Spleen (tissue), 11 donors: ENCODE data around the gene TFAM. TPM values are rescaled to one million over a fixed set of nuclear protein-coding genes. Genes with fewer than 3 reads are reported as not detected.

ENCODE experiments used
- DNase-seq: peaks from one replicate; pipeline ENCODE4 v3.0.0-alpha.2; 2020
- H3K27ac ChIP-seq, 8 donors: fragments of 200-600 bp; sonication (generic) in 7 of 8; 1 replicate in 4 of 8; 2 replicates in 4 of 8; pipeline versions ENCODE4 v1.5.0 to v1.8.0; 2016 to 2021; ENCODE audit warnings: inconsistent platforms in 4 of 8, mild to moderate bottlenecking in 4 of 8, moderate library complexity in 1 of 8
- H3K27me3 ChIP-seq, 7 donors: fragments of 200-600 bp; sonication (generic) in 6 of 7; replicated peaks in 1 of 7; 1 replicate in 4 of 7; 2 replicates in 3 of 7; pipeline versions ENCODE4 v1.5.0 to v1.8.0; 2016 to 2021; ENCODE audit warnings: inconsistent platforms in 3 of 7, mild to moderate bottlenecking in 1 of 7
- H3K36me3 ChIP-seq, 6 donors: fragments of 200-600 bp; sonication (generic) in 5 of 6; 1 replicate in 4 of 6; 2 replicates in 2 of 6; pipeline versions ENCODE4 v1.5.0 to v1.8.0; 2016 to 2021; ENCODE audit warnings: inconsistent platforms in 2 of 6
- H3K4me1 ChIP-seq, 6 donors: fragments of 200-600 bp; sonication (generic) in 5 of 6; 1 replicate in 3 of 6; 2 replicates in 3 of 6; pipeline versions ENCODE4 v1.5.0 to v1.8.0; 2016 to 2021; ENCODE audit warnings: inconsistent platforms in 3 of 6
- H3K4me3 ChIP-seq, 8 donors: fragments of 200-600 bp; sonication (generic) in 7 of 8; 1 replicate in 4 of 8; 2 replicates in 4 of 8; pipeline versions ENCODE4 v1.5.0 to v1.8.0; 2016 to 2021; ENCODE audit warnings: inconsistent platforms in 4 of 8, mild to moderate bottlenecking in 4 of 8, moderate library complexity in 2 of 8
- H3K9me3 ChIP-seq, 8 donors: fragments of 200-600 bp; sonication (generic) in 7 of 8; 1 replicate in 4 of 8; 2 replicates in 4 of 8; pipeline versions ENCODE4 v1.5.0 to v1.8.0; 2016 to 2021; ENCODE audit warnings: inconsistent platforms in 4 of 8
- CTCF ChIP-seq, 11 experiments: fragments of 200-600 bp in 7 of 11; fragments of 450-650 bp in 4 of 11; sonication (generic) in 4 of 11; IDR thresholded peaks in 8 of 11; conservative IDR thresholded peaks in 3 of 11; 1 replicate in 7 of 11; 2 replicates in 4 of 11; pipeline versions ENCODE4 v1.4.0 to v1.8.0; 2016 to 2021; ENCODE audit warnings: antibody characterized with exemption in 11 of 11, inconsistent platforms in 4 of 11, mild to moderate bottlenecking in 1 of 11
- POLR2A ChIP-seq, 3 donors: fragments of 450-650 bp; IDR thresholded peaks; one replicate each; pipeline ENCODE4 v1.5.1; 2017; ENCODE audit warnings: antibody characterized with exemption in 3 of 3, mild to moderate bottlenecking in 1 of 3
- POLR2AphosphoS5 ChIP-seq, 3 donors: sonication (generic); formaldehyde crosslinking; IDR thresholded peaks; one replicate each; pipeline ENCODE4 v1.5.1; 2017; ENCODE audit warnings: antibody characterized with exemption in 3 of 3
- WGBS, 5 donors: extraction: QIAGEN DNeasy Blood & Tissue Kit in 3 of 5; methylation state at CpG; one replicate each; pipeline versions ENCODE4 v1.1.5 to v1.1.7; 2013 to 2018; 5-methylcytosine and 5-hydroxymethylcytosine counted together
- intact Hi-C: fragments of 100-400 bp; cut with DNase I; formaldehyde crosslinking; loops from one replicate; pipeline ENCODE4 v1.15.0; 2023; ENCODE audit warnings: low total_unique reads
- polyA plus RNA-seq, 3 donors: library from polyadenylated mRNA; stranded (reverse); fragments of 200-250 nt; gene quantifications; one replicate each; pipeline ENCODE4 v1.2.1, GENCODE V29; 2013
- total RNA-seq, 7 donors: library from RNA; depleted of rRNA in 3 of 7; stranded (reverse); fragments of >200 nt in 3 of 7; fragmentation: NEBNext Ultra II Directional in 4 of 7; extraction: Animal tissue kit (Norgen Biotek cat#: 25700) in 4 of 7; gene quantifications; one replicate each; pipeline versions ENCODE4 v1.1.0 to v1.2.1, GENCODE V29; 2016 to 2021
- donor health status: healthy with polysubstance abuse.
- donor health status: DM: no; HTN: no; CAD: no; lungs with moderate emphysema.
- donor health status: DM: no; HTN: no; CAD: no.
- donor health status: Bipolar disorder and iron deficiency.
- donor health status: healthy.
- donor health status: DM: no; HTN: no; CAD: no.
- donor health status: DM: yes; HTN: yes; CAD: no.

The TFAM gene
- total and polyA plus RNA-seq, 10 donors: 7.6 to 39.2 (median 24.1) TPM

DNA sequence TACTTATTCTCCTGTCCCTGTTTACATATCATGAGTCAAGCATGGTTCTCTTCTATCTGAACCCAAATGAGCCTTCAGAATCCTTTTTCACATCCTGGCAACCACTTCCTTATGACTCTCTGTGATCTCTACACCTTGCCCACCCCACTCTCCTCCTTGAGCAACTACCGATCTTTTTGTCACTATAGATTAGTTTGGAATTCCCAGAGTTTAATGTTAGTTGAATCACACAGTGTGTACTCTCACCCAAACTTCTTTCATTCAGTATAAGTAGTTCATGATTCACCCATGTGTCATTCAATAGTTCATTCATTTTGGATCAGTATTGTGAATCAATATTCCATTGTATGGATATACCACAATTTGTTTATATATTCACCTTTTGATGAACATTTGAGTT lies 55.3 kb downstream of the TFAM start:
- intact Hi-C loops: no loop called here
- no peak overlapping the region for H3K4me3 ChIP-seq
- TF ChIP-seq POLR2AphosphoS5 (IDR thresholded peaks at IDR 0.05) (no peak), CTCF (IDR thresholded peaks at IDR 0.05 in 8 of 11, conservative IDR thresholded peaks at IDR 0.05 in 3 of 11) (no peak), POLR2A (IDR thresholded peaks at IDR 0.05) (no peak)
- no peak for DNase-seq
- peaks cover 0 to 5% (median 0%) of the 10 kb centered on the region in 8 donors for H3K9me3 ChIP-seq
- no peaks in the 10 kb centered on the region for H3K36me3 ChIP-seq
- 0 to 97% (median 0%) methylated on average over 1 of the region's 1 CpG for WGBS, 5 donors
- H3K4me1 ChIP-seq: peaks cover 0 to 7% (median 0%) of the 10 kb centered on the region in 6 donors
- H3K27ac ChIP-seq: no peak overlapping the region
- no peaks in the 10 kb centered on the region for H3K27me3 ChIP-seq

- TF ChIP-seq POLR2AphosphoS5 (IDR thresholded peaks at IDR 0.05) (no peak), CTCF (IDR thresholded peaks at IDR 0.05 in 8 of 11, conservative IDR thresholded peaks at IDR 0.05 in 3 of 11) (no peak), POLR2A (IDR thresholded peaks at IDR 0.05) (no peak)
- peaks cover 0 to 16% (median 6%) of the 10 kb centered on the region in 8 donors for H3K9me3 ChIP-seq
- H3K36me3 ChIP-seq: no peaks in the 10 kb centered on the region
- 48 to 86% (median 50%) methylated on average over 3 of the region's 3 CpGs for WGBS, 5 donors
- no peak for DNase-seq
- peaks cover 0 to 5% (median 0%) of the 10 kb centered on the region in 7 donors for H3K27me3 ChIP-seq
- H3K27ac ChIP-seq: no peak overlapping the region
- H3K4me1 ChIP-seq: no peaks in the 10 kb centered on the region
- H3K4me3 ChIP-seq: no peak overlapping the region
- intact Hi-C loops: no loop called here
Observed at GRCh38 chr10:58444321-58444720, 59.1 kb downstream of the TFAM start.

DNA sequence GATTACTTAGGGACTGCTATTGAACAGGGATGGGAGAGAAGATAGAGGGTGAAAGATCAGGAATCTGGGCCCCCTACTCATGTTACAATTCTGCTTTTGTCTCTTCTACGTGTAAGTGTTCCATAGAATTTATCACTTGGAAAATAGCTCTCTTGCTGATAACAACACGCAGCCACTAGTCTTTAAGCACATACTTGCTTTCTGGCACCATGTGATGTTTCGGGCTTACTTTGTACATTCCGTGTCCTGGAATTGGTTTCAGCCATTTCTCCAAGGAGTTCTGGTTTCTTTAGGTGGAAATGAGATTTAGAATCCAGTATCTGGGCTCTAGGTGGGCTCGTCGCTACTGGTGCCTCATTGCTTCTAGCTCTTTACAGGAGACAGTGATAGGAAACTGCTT lies 59.7 kb downstream of the TFAM start:
- no peak for DNase-seq
- 76 to 89% (median 84%) methylated on average over 6 of the region's 6 CpGs for WGBS, 5 donors

More for the DNA sequence above, 59.7 kb downstream of the TFAM start:
- TF ChIP-seq CTCF (IDR thresholded peaks at IDR 0.05 in 8 of 11, conservative IDR thresholded peaks at IDR 0.05 in 3 of 11): no peak
- no peak for TF ChIP-seq POLR2A (IDR thresholded peaks at IDR 0.05)
- TF ChIP-seq POLR2AphosphoS5 (IDR thresholded peaks at IDR 0.05): no peak
- peaks cover 0 to 5% (median 0%) of the 10 kb centered on the region in 7 donors for H3K27me3 ChIP-seq
- H3K27ac ChIP-seq: no peak overlapping the region
- no peak overlapping the region for H3K4me3 ChIP-seq
- H3K4me1 ChIP-seq: no peaks in the 10 kb centered on the region
- H3K9me3 ChIP-seq: peaks cover 0 to 16% (median 5%) of the 10 kb centered on the region in 8 donors
- H3K36me3 ChIP-seq: no peaks in the 10 kb centered on the region
- intact Hi-C loops: no loop called here
